ENCODE data around the gene SRGAP2C. TPM values are rescaled to one million over a fixed set of nuclear protein-coding genes. Genes with fewer than 3 reads are reported as not detected.

The SRGAP2C gene
- polyA plus RNA-seq, 1 donor from 2014 or later: 10.0 TPM

DNA sequence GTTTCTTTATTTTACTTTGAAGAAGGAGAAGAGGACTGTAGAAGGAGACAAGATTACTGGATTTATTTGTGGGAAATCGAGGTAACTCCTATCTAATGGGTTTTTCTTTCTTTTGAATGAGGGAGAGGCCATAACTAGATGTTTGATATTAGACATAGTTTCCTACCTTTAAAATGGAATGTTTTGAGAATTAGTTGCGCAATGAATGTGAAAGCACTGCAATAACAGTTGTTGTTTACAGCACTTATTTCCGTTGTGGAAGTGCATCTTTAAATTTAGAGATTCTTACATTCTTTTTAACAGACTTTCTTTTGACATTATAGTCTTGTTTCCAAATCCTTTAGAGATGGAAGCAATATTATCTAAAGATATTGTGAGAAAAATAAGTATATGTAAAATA is 229.0 kb downstream of the SRGAP2C start:
- Histone ChIP-seq H3K79me2 (replicated peaks; ENCODE audit: insufficient read depth, low read length) (no peaks in the 10 kb centered on the region), H3K27ac (ENCODE audit: low read length) (no peak overlapping the region), H3K9me2 (ENCODE audit: insufficient read depth, low read length) (no peaks in the 10 kb centered on the region), H3K27me3 (ENCODE audit: insufficient read depth, low read depth, low read length) (no peaks in the 10 kb centered on the region), H4K20me1 (ENCODE audit: insufficient read depth) (no peaks in the 10 kb centered on the region), H3K9ac (ENCODE audit: low read length) (no peak overlapping the region), H3K9me3 (ENCODE audit: low read length) (no peaks in the 10 kb centered on the region), H3K36me3 (ENCODE audit: insufficient read depth, low read length) (no peaks in the 10 kb centered on the region), H2AFZ (ENCODE audit: low read depth, low read length) (no peak overlapping the region), H3F3A (ENCODE audit: insufficient read depth, low read length, poor library complexity, severe bottlenecking) (no peaks in the 10 kb centered on the region), H3K4me3 (ENCODE audit: low read length) (no peak overlapping the region), H3K4me2 (ENCODE audit: low read length) (no peak overlapping the region)
- TF ChIP-seq POLR2AphosphoS5 (IDR thresholded peaks at IDR 0.05) (no peak), SMC3 (conservative IDR thresholded peaks at IDR 0.05; ENCODE audit: poor library complexity) (no peak), RAD21 (conservative IDR thresholded peaks at IDR 0.05) (no peak), CTCF (IDR thresholded peaks at IDR 0.05; ENCODE audit: poor library complexity, severe bottlenecking) (no peak), TAF1 (IDR thresholded peaks at IDR 0.05; ENCODE audit: low read depth) (no peak), REST (IDR thresholded peaks at IDR 0.05; ENCODE audit: borderline replicate concordance) (no peak), MXI1 (conservative IDR thresholded peaks at IDR 0.05; ENCODE audit: poor library complexity, severe bottlenecking) (no peak), EP300 (conservative IDR thresholded peaks at IDR 0.05; ENCODE audit: poor library complexity, severe bottlenecking) (no peak)

DNA sequence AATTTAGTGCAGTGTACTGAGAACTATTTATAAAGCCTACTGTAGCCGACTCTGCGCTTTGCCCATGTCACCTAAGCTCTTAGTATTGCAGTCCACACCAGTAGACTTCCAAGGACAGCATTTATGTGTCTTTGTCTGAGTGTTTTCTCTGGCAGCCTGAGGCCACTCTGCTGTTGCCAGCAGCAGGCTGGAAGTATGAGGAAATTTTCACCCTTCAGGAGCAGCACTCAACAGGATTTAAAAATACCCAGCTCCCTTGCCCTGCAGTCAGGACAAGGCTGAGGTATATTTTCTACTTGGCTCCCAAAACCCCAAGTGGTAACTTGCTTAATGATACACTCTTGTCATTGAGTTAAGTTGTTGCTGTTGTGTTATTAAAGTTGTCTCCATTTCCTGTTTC is 230.1 kb downstream of the SRGAP2C start:
- TF ChIP-seq EZH2 (IDR thresholded peaks at IDR 0.05; ENCODE audit: borderline replicate concordance, insufficient read depth, low read length, poor library complexity, severe bottlenecking) (no peak), TAF1 (IDR thresholded peaks at IDR 0.05; ENCODE audit: low read depth) (no peak), REST (IDR thresholded peaks at IDR 0.05; ENCODE audit: borderline replicate concordance) (no peak), SMC3 (conservative IDR thresholded peaks at IDR 0.05; ENCODE audit: poor library complexity) (no peak), EP300 (conservative IDR thresholded peaks at IDR 0.05; ENCODE audit: poor library complexity, severe bottlenecking) (no peak), MXI1 (conservative IDR thresholded peaks at IDR 0.05; ENCODE audit: poor library complexity, severe bottlenecking) (no peak), CTCF (IDR thresholded peaks at IDR 0.05; ENCODE audit: poor library complexity, severe bottlenecking) (no peak), RAD21 (conservative IDR thresholded peaks at IDR 0.05) (no peak), POLR2AphosphoS5 (IDR thresholded peaks at IDR 0.05) (no peak)
- Histone ChIP-seq H3K9me3 (ENCODE audit: low read length) (no peaks in the 10 kb centered on the region), H3K4me2 (ENCODE audit: low read length) (no peak overlapping the region), H3K4me3 (ENCODE audit: low read length) (no peak overlapping the region), H3K9me2 (ENCODE audit: insufficient read depth, low read length) (no peaks in the 10 kb centered on the region), H4K20me1 (ENCODE audit: insufficient read depth) (no peaks in the 10 kb centered on the region), H3K9ac (ENCODE audit: low read length) (no peak overlapping the region), H3F3A (ENCODE audit: insufficient read depth, low read length, poor library complexity, severe bottlenecking) (no peaks in the 10 kb centered on the region), H2AFZ (ENCODE audit: low read depth, low read length) (no peak overlapping the region), H3K27ac (ENCODE audit: low read length) (no peak overlapping the region), H3K79me2 (replicated peaks; ENCODE audit: insufficient read depth, low read length) (no peaks in the 10 kb centered on the region), H3K27me3 (ENCODE audit: insufficient read depth, low read depth, low read length) (no peaks in the 10 kb centered on the region), H3K36me3 (ENCODE audit: insufficient read depth, low read length) (no peaks in the 10 kb centered on the region)

Measured in neural cell (in vitro differentiated cells).